Caco-2 (cell line): ENCODE measurements around the gene PRAMEF13. TPM values are rescaled to one million over a fixed set of nuclear protein-coding genes. Genes with fewer than 3 reads are reported as not detected.
"Not testable (repeated sequence)": the region's sequence is repeated elsewhere in the genome, so short reads cannot be mapped to it uniquely, and the experiment has no call there.

ENCODE experiments used
- BruUV-seq: library from RNA; stranded (reverse); fragments of 400-500 nt; replicated peaks from 2 replicates; lab custom pipeline; 2021; lab: Mats Ljungman, UMichigan
- CTCF ChIA-PET: fragments of 300-600 bp; sonication (Branson Sonifier 250); formaldehyde crosslinking; loops from one replicate; lab custom pipeline; 2022; ENCODE audit warnings: antibody characterized with exemption; lab: Charles Lee
- POLR2A ChIA-PET: fragments of 300-600 bp; sonication (Branson Sonifier 250); formaldehyde crosslinking; loops from one replicate; lab custom pipeline; 2022; ENCODE audit warnings: antibody characterized with exemption; lab: Charles Lee
- DNase-seq, 2 experiments: peaks; one replicate each; pipeline versions ENCODE4 v3.0.0 to v3.0.0-alpha.2; 2020 to 2022
- H3K27me3 ChIP-seq: replicated peaks from 2 replicates; pipeline ENCODE4 v1.6.0; 2011; ENCODE audit warnings: low read length; ENCODE audit not compliant: control insufficient read depth, insufficient read depth
- H3K36me3 ChIP-seq: 2 replicates; pipeline ENCODE4 v1.5.1; 2011; ENCODE audit warnings: low read length; ENCODE audit not compliant: control insufficient read depth, insufficient read depth
- H3K4me1 ChIP-seq: fragments of 250-450 bp; sonication (Bioruptor Pico); 2 replicates; pipeline ENCODE4 v1.5.1; 2020; ENCODE audit warnings: mild to moderate bottlenecking
- H3K4me3 ChIP-seq: 2 replicates; pipeline ENCODE4 v1.5.1; 2011; ENCODE audit warnings: low read depth, mild to moderate bottlenecking, control low read depth, low read length
- H3K9me3 ChIP-seq: fragments of 250-450 bp; sonication (Bioruptor Pico); 2 replicates; pipeline ENCODE4 v1.5.1; 2020; ENCODE audit warnings: mild to moderate bottlenecking, moderate library complexity
- H3K27ac Mint-ChIP-seq: one replicate; pipeline ENCODE4 v1.8.0; 2022; ENCODE audit warnings: mixed read lengths; ENCODE audit not compliant: unreplicated experiment
- H3K27me3 Mint-ChIP-seq: one replicate; pipeline ENCODE4 v1.8.0; 2022; ENCODE audit warnings: mixed read lengths; ENCODE audit not compliant: insufficient read depth, unreplicated experiment
- H3K36me3 Mint-ChIP-seq: one replicate; pipeline ENCODE4 v1.8.0; 2022; ENCODE audit warnings: mild to moderate bottlenecking, mixed read lengths; ENCODE audit not compliant: insufficient read depth, unreplicated experiment
- H3K4me1 Mint-ChIP-seq: one replicate; pipeline ENCODE4 v1.8.0; 2022; ENCODE audit warnings: low read depth, mixed read lengths; ENCODE audit not compliant: unreplicated experiment
- H3K4me3 Mint-ChIP-seq: one replicate; pipeline ENCODE4 v1.8.0; 2022; ENCODE audit warnings: mild to moderate bottlenecking, moderate library complexity, mixed read lengths; ENCODE audit not compliant: unreplicated experiment
- H3K9me3 Mint-ChIP-seq: one replicate; pipeline ENCODE4 v1.8.0; 2022; ENCODE audit warnings: mixed read lengths; ENCODE audit not compliant: unreplicated experiment
- intact Hi-C: fragments of 100-400 bp; cut with micrococcal nuclease; formaldehyde crosslinking; loops from one replicate; pipeline ENCODE4 v1.10.0; 2022; ENCODE audit not compliant: unreplicated experiment
- total RNA-seq: library from RNA; stranded (reverse); gene quantifications from 2 replicates; pipeline ENCODE4 v1.2.3, GENCODE V29; 2022

PRAMEF13 gene
- total RNA-seq, 1 experiment from 2014 or later = not detected

DNA sequence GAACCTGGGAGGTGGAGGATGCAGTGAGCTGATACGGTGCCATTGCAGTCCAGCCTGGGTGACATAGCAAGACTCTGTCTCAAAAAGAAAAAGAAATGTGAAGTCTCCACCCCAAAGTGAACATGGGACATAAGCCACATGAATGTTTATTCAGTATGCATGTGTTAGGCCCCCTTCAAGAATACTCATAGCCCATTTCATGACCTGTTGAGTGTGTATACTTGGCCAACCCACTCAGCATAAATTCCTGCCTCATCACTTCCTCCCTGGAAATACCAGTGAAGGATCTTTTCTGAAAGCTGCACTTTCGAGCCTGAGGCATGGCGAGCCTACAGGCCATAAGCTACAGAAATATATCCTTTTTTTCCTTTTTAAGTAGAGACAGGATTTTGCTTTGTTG, 18.0 kb upstream of the PRAMEF13 start:
- H3K9me3 Mint-ChIP-seq, H3K4me3 Mint-ChIP-seq, H3K36me3 Mint-ChIP-seq, H3K9me3 ChIP-seq, H3K27ac Mint-ChIP-seq, H3K4me3 ChIP-seq, H3K4me1 Mint-ChIP-seq, CTCF ChIA-PET, H3K27me3 Mint-ChIP-seq, POLR2A ChIA-PET, H3K36me3 ChIP-seq, H3K4me1 ChIP-seq, DNase-seq, H3K27me3 ChIP-seq, intact Hi-C loops, BruUV-seq: not testable (repeated sequence)

DNA sequence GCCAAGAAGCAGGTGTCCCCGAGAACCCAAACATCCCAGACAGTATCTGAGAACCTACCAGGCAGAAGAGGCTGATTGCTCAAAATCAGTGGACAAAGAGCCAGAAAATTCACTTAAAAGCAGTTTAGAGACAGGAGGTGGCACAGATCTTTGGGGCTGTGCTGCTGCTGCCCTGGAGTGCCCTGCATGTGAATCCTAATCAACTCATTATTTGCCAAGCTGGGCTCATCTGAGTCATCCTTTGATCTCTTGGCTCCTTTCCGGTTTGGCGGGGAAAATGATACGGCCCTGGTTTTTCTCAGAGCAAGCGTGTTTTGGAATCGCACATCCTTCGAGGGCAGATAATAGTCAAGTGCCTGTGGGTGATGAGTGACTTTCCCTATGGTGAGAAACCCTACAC, 15.4 kb upstream of the PRAMEF13 start:
- H3K4me3 Mint-ChIP-seq, H3K4me3 ChIP-seq, H3K27me3 ChIP-seq, BruUV-seq, CTCF ChIA-PET, H3K9me3 Mint-ChIP-seq, H3K36me3 ChIP-seq, H3K4me1 ChIP-seq, H3K36me3 Mint-ChIP-seq, H3K9me3 ChIP-seq, H3K27me3 Mint-ChIP-seq, H3K27ac Mint-ChIP-seq, H3K4me1 Mint-ChIP-seq, intact Hi-C loops, DNase-seq, POLR2A ChIA-PET: not testable (repeated sequence)

DNA sequence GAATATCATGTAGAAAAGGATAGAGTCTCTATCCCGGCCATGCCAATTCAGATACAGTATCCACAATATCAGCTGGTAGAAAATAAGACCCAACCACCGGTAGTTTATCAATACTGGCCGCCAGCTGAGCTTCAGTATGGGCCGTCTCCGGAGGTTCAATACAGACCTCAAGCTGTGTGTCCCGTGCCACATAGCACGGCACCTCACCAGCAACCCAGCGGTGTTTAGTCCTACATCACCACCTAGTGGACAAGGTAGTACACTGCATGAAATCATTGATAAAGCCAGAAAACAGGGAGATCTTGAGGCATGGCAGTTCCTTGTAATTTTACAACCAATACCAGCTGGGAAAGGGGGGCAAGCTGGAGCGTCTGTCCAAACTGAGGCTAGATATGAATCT, 7.5 kb upstream of the PRAMEF13 start:
- H3K36me3 ChIP-seq, H3K4me3 Mint-ChIP-seq, POLR2A ChIA-PET, H3K36me3 Mint-ChIP-seq, H3K27ac Mint-ChIP-seq, H3K9me3 ChIP-seq, H3K4me3 ChIP-seq, DNase-seq, CTCF ChIA-PET, H3K4me1 ChIP-seq, intact Hi-C loops, H3K9me3 Mint-ChIP-seq, H3K4me1 Mint-ChIP-seq, H3K27me3 ChIP-seq, BruUV-seq, H3K27me3 Mint-ChIP-seq: not testable (repeated sequence)

- POLR2A ChIA-PET, H3K4me3 ChIP-seq, H3K4me3 Mint-ChIP-seq, CTCF ChIA-PET, intact Hi-C loops, H3K27ac Mint-ChIP-seq, H3K27me3 Mint-ChIP-seq, H3K4me1 Mint-ChIP-seq, BruUV-seq, H3K36me3 Mint-ChIP-seq, H3K36me3 ChIP-seq, H3K4me1 ChIP-seq, DNase-seq, H3K9me3 ChIP-seq, H3K9me3 Mint-ChIP-seq, H3K27me3 ChIP-seq: not testable (repeated sequence)
Observed at GRCh38 chr1:13171548-13171947, 29.7 kb downstream of the PRAMEF13 start, which contains the start of gene PRAMEF9. Gene PRAMEF9 (plus strand): TSS chr1:13171848. CDS start chr1:13175281, 3,433 bp downstream.

- H3K9me3 Mint-ChIP-seq, POLR2A ChIA-PET, H3K9me3 ChIP-seq, H3K27me3 ChIP-seq, BruUV-seq, H3K27ac Mint-ChIP-seq, H3K27me3 Mint-ChIP-seq, H3K4me1 Mint-ChIP-seq, H3K4me3 ChIP-seq, intact Hi-C loops, DNase-seq, H3K4me1 ChIP-seq, H3K36me3 Mint-ChIP-seq, H3K4me3 Mint-ChIP-seq, CTCF ChIA-PET, H3K36me3 ChIP-seq: not testable (repeated sequence)
Observed at GRCh38 chr1:13165531-13165930, 35.7 kb downstream of the PRAMEF13 start, which contains the start of gene HNRNPCL4. Gene HNRNPCL4 (minus strand): TSS chr1:13165631. CDS start chr1:13165467, 164 bp downstream.

DNA sequence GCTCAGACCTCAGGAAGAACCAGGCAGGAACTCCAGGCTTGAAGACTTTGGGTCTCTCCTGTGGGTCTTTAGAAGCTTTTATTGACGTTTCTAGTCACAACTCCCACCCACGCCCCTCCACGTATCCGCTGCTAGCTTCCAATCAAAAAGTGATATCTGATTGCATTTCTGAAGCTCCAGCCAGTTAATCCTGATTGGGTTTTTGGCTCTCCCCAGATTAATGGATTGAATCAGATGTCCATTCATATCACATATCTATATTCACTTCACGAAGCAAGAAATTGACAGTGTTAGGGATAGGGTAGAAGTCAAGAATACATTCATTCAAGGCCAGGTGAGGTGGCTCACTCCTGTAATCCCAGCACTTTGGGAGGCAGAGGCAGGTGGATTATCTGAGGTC, 45.3 kb downstream of the PRAMEF13 start, which contains the start of gene PRAMEF26:
TSS of gene PRAMEF26 (minus strand) at position 101 of the 400 bp plus-strand sequence. CDS start 2,914 bp downstream, outside the sequence.
- CTCF ChIA-PET, H3K9me3 ChIP-seq, H3K27me3 Mint-ChIP-seq, H3K4me3 Mint-ChIP-seq, H3K9me3 Mint-ChIP-seq, H3K27ac Mint-ChIP-seq, H3K36me3 Mint-ChIP-seq, BruUV-seq, intact Hi-C loops, H3K4me1 ChIP-seq, H3K4me1 Mint-ChIP-seq, DNase-seq, POLR2A ChIA-PET, H3K36me3 ChIP-seq, H3K27me3 ChIP-seq, H3K4me3 ChIP-seq: not testable (repeated sequence)
